GM19240 (cell line): ENCODE measurements around the gene OR2M7.
"Not testable (repeated sequence)": the region's sequence is repeated elsewhere in the genome, so short reads cannot be mapped to it uniquely, and the experiment has no call there.

Source experiments
- DNase-seq: peaks from one replicate; pipeline ENCODE4 v3.0.0; 2011; ENCODE audit warnings: low spot score; ENCODE audit not compliant: insufficient read length

OR2M7 gene

DNA sequence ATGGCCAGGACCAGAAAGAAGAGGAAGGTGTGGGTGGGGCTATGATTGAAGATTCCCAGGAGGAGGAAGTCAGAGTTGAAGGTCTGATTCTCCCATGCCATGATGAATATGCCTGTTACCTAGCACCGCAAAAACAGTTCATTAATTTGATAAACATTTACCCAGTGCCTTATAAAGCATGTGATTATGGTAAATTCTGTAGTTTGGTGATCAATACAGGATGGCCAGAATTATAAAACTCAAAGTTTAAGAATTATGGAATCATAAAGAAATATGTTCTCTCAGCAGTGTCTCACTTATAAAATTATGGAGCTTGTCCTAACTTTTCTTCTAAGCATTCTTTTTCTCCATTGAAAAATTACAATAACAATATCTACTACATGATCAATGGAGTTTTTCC, at the start of gene OR2M7:
Gene OR2M7 (minus strand): TSS at position 101 of the 400 bp plus-strand sequence. CDS start 0 bp downstream, at position 101.
- DNase-seq: no peak

DNA sequence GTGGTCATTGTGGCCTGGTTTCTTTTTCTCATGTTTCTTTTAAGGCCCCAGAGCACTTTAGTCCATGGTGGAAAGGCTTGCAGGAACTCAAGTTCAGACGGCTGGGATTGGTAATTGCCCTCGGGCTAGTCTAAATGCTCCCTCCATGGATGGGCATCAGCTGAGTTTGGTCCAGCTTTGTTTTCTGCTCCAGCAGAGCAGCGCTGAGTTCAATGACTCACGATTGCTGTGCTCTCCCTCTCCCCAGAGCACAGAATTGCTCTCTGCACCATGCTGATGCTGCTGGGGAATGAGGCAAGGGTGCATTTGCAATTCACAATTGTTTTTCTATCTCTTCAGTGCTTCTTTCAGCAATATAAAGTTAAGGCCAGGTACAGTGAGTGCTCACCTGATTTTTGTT, 49.4 kb upstream of the OR2M7 start:
- no peak for DNase-seq

- no peak for DNase-seq
Observed at GRCh38 chr1:248372394-248372793, 48.0 kb upstream of the OR2M7 start.

GRCh38 chr1:248366609-248367008, 42.2 kb upstream of the OR2M7 start:
- no peak for DNase-seq

- no peak for DNase-seq
Observed at GRCh38 chr1:248361121-248361715, 36.9 kb upstream of the OR2M7 start, which contains the start of gene OR2T4. TSS of gene OR2T4 (plus strand) at chr1:248361665. CDS start at chr1:248361665, 0 bp downstream.

DNA sequence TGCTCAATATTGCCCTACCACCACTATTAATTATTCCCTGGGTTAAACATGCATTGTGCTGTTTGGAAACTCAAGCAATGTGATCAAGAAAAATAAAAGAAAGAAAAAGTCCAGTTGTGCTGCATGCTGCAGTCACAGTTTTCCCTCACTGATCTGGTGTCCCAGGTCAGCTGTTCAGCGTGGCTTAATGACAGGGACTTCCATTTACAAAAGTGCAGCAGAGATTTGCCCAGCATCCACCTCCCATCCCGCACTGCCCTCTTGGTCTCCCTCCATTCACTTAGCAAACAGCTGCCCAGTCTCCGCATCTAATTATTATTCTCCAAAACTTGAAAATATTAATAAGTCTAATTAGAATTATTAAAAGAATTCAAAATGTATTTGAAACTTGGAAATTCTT, 35.0 kb upstream of the OR2M7 start:
- no peak for DNase-seq

DNA sequence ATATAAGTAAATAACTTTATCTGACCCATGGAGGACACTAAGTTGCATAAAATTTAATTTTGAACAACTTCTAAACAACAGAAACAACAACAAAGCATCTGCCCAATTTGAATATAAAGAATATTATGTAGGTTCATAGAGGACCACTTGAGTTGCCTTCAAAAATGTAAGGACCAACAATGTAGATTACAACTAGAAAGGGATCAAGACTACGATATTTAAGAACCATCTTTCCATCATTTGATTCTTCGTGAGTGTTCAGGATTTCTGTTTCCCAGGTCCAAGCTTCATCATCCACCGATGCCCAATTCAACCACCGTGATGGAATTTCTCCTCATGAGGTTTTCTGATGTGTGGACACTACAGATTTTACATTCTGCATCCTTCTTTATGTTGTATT, 24.1 kb upstream of the OR2M7 start, which contains the start of gene OR14C36:
Gene OR14C36 (plus strand): TSS at position 301 of the 400 bp plus-strand sequence. CDS start 0 bp downstream, at position 301.
- no peak for DNase-seq

DNA sequence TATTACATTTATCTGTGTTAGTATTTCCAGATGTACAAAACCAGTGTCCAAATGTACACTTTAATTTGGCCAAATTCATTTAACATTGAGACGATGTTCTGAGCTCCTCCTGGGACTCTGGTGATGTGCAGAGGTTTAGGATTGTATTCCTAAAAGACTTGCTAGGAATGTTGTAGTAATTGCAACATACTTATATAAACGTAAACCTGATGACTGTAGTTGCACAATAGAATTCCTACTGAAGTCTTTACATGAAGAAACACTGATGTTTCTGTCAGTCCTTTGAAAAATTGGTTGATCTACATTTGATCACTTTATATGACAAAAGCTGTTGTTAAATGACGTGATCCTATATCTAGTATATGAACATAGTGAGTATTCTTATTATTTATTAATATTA, 19.1 kb upstream of the OR2M7 start:
- no peak for DNase-seq

- no peak for DNase-seq
Observed at GRCh38 chr1:248316796-248317195, 7.6 kb downstream of the OR2M7 start.

DNA sequence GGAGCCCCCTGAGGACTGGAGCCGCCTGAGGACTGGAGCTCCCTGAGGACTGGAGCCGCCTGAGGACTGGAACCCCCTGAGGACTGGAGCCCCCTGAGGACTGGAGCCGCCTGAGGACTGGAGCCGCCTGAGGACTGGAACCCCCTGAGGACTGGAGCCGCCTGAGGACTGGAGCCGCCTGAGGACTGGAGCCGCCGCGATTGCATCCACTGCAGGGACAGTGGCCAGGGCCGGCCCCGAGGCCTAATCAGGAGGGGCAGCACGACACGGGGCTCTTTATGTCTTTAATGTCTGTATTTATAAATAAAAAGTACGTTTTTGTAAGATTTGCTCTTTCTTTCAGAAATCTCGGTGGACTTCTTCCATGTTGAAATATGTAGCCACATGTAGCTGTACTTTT, 17.6 kb downstream of the OR2M7 start:
- DNase-seq: not testable (repeated sequence)

DNA sequence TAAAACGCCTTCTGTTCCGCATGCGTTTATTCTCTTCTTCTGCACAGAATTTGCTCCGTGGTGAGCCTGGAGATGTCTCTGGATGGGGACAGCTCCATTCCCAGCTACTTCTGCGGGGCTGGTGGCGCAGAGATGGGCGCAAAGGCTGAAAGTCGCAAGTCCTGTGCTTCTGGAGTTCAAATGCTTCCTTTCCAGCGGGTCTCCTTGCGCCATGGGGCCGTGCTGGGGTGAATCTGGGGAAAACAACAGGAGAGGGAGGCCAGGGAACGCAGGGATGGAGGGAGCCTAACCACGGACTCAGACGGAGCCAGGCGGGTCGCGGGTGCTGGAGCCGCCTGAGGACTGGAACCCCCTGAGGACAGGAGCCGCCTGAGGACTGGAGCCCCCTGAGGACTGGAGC, 18.3 kb downstream of the OR2M7 start:
- no peak for DNase-seq

DNA sequence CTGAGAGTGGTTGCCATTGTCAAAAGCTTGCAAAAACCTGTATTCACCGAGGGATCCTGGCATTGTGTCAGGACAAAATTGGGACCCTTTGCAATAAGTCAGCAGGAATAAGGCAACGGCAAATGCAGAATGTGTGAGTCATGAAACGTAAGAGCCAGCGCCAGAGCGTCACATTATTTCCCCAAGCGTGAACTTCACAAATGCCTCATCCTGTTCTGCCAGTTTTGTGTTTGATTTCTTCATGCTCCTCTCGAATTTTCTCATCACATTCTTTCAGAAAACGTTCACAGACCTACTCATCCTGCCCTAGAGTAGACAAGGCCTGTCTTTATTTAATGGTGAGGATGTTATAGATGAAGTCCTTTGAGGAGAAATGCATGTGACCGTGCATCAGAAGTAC, 18.7 kb downstream of the OR2M7 start:
- not testable (repeated sequence) for DNase-seq

DNA sequence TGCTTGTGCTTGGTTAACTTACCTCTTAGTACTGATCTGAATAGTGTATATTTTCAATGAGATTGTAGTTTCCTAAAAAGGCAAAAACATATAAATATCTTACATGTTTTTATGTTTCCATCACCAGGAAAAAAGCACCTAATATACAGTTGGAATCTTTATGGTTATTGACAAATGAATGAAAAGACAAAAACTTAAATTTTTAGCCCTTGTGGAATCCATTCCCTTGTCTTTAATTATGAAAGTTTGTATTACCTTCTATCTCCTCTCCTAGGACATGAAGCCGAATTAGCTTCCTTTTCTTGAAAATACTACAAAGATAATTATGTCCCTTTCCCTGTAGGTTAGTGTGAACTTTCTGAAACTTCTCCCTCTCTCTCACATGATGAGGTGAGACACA, 21.0 kb downstream of the OR2M7 start, which contains the start of gene OR2T12:
Gene OR2T12 (minus strand): TSS at position 101 of the 400 bp plus-strand sequence. CDS start 7,846 bp downstream, outside the sequence.
- DNase-seq: no peak

DNA sequence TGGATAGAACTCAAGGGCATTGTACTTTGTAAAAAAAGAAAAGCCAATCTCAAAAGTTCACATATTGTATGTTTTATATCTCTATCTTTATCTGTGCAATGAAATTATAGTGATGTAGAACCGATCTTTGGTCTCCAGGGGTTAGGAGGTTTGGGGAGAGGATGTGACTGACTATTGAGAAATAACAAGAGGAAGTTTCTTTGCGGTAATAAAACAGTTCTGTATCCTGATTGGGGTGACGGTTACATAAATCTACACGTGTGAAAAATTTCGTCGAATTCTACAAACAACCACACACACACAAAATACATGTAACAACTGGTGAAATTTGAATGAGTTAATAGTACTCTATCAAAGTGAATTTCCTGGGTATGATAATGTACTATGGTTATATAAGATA, 36.0 kb downstream of the OR2M7 start:
- no peak for DNase-seq

- DNase-seq: no peak
Observed at GRCh38 chr1:248277876-248278275, 46.5 kb downstream of the OR2M7 start, which contains the start of gene OR2T33. TSS of gene OR2T33 (minus strand) at chr1:248277976. CDS start at chr1:248273814, 4,162 bp downstream.
